ENCODE results near the gene OBSCN. TPM values are rescaled to one million over a fixed set of nuclear protein-coding genes. Genes with fewer than 3 reads are reported as not detected.

The OBSCN gene
- total and polyA plus RNA-seq, 10 of the 15 experiments (the other 5 are each of a cell fraction or from before 2014, with no cell fraction given): 0.01 to 0.36 (median 0.08) TPM; not detected in 2

DNA sequence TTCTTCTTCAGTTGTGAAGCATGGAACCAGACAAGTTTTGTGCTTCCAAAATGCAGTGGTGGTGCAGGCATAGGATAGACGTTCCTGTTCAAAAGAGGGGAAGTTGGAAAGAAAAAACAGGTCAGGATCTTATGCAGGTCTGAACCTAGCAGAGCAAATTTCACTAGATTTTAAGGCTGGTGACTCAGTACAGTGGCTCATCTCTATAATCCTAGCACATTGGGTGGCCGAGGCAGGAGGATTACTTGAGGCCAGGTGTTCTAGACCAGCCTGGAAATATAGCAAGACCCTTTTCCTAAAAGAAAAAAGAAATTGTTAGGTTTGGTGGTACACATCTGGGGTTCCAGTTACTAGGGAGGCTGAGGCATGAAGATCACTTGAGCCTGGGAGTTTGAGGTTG is 88.1 kb downstream of the OBSCN start (continued):
- TF ChIP-seq EED (IDR thresholded peaks at IDR 0.05; ENCODE audit: low read depth): no peak
- TF ChIP-seq SIX5 (IDR thresholded peaks at IDR 0.05; ENCODE audit: low read depth, low read length, severe bottlenecking): no peak
- TF ChIP-seq SMAD5 (IDR thresholded peaks at IDR 0.05; ENCODE audit: low read depth): no peak
- TF ChIP-seq, protein P1, sequence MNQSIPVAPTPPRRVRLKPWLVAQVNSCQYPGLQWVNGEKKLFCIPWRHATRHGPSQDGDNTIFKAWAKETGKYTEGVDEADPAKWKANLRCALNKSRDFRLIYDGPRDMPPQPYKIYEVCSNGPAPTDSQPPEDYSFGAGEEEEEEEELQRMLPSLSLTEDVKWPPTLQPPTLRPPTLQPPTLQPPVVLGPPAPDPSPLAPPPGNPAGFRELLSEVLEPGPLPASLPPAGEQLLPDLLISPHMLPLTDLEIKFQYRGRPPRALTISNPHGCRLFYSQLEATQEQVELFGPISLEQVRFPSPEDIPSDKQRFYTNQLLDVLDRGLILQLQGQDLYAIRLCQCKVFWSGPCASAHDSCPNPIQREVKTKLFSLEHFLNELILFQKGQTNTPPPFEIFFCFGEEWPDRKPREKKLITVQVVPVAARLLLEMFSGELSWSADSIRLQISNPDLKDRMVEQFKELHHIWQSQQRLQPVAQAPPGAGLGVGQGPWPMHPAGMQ (IDR thresholded peaks at IDR 0.05; ENCODE audit: borderline replicate concordance): no peak
- no peak for TF ChIP-seq LARP7 (IDR thresholded peaks at IDR 0.05)
- TF ChIP-seq BHLHE40 (IDR thresholded peaks at IDR 0.05; ENCODE audit: borderline replicate concordance in 1 of 2, low read depth in 2 of 2, low read length in 1 of 2): no peak

DNA sequence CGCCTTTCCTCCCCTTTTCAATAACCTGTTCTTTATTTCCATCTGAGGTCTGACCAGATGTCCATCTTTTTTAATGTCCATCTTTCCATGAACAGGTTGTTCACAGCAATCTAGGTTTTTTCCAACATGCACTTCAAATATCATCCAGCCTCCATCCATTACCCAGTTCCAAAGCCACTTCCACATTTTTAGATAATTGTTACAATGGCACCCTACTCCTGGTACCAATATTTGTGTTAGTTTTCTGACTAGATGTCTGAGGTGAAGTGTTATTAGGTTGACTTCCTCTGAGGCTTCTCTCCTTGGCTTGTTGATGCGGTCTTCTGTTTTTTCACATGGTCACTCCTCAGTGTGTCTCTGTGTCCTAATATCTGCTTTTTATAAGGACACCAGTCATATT is 89.4 kb downstream of the OBSCN start:
- Histone ChIP-seq H3K4me3 (no peak overlapping the region), H3K27me3 (replicated peaks in 1 of 2; ENCODE audit: control insufficient read depth in 2 of 2, insufficient read depth in 2 of 2, low read length in 1 of 2) (no peaks in the 10 kb centered on the region; a peak in 1 of 4 replicates), H3K9me3 (replicated peaks; ENCODE audit: control insufficient read depth, insufficient read depth, low read length) (peaks cover 2% of the 10 kb centered on the region), H4K20me1 (ENCODE audit: control insufficient read depth, insufficient read depth) (no peaks in the 10 kb centered on the region), H3K27ac (ENCODE audit: control insufficient read depth, insufficient read depth) (no peak overlapping the region), H3K36me3 (ENCODE audit: control insufficient read depth in 2 of 2, insufficient read depth in 2 of 2, low read length in 1 of 2) (no peaks in the 10 kb centered on the region), H3K9ac (ENCODE audit: control insufficient read depth, insufficient read depth, low read length) (no peak overlapping the region), H2AFZ (ENCODE audit: control insufficient read depth, low read depth, low read length) (no peak overlapping the region), H3K79me2 (ENCODE audit: control insufficient read depth, insufficient read depth, low read length) (no peaks in the 10 kb centered on the region), H3K4me2 (ENCODE audit: control insufficient read depth, insufficient read depth) (no peak overlapping the region), H3K4me1 (ENCODE audit: control insufficient read depth, insufficient read depth, low read length) (no peaks in the 10 kb centered on the region)
- in situ Hi-C loops (cut with MboI): no loop called here
- no peak for DNase-seq (ENCODE audit: low read depth, low spot score)
- RAD21 ChIA-PET (ENCODE audit: unreplicated experiment): no interaction called here
- intact Hi-C loops (cut with micrococcal nuclease; ENCODE audit: unreplicated experiment): no loop called here
- no peak for FAIRE-seq
- TF ChIP-seq FOS (IDR thresholded peaks at IDR 0.05; ENCODE audit: borderline replicate concordance, extremely low read depth, insufficient read length): no peak
- TF ChIP-seq BCL11A (IDR thresholded peaks at IDR 0.05; ENCODE audit: low read depth, low read length): no peak
- TF ChIP-seq GABPA (IDR thresholded peaks at IDR 0.05; ENCODE audit: low read depth): no peak
- TF ChIP-seq, protein P2, sequence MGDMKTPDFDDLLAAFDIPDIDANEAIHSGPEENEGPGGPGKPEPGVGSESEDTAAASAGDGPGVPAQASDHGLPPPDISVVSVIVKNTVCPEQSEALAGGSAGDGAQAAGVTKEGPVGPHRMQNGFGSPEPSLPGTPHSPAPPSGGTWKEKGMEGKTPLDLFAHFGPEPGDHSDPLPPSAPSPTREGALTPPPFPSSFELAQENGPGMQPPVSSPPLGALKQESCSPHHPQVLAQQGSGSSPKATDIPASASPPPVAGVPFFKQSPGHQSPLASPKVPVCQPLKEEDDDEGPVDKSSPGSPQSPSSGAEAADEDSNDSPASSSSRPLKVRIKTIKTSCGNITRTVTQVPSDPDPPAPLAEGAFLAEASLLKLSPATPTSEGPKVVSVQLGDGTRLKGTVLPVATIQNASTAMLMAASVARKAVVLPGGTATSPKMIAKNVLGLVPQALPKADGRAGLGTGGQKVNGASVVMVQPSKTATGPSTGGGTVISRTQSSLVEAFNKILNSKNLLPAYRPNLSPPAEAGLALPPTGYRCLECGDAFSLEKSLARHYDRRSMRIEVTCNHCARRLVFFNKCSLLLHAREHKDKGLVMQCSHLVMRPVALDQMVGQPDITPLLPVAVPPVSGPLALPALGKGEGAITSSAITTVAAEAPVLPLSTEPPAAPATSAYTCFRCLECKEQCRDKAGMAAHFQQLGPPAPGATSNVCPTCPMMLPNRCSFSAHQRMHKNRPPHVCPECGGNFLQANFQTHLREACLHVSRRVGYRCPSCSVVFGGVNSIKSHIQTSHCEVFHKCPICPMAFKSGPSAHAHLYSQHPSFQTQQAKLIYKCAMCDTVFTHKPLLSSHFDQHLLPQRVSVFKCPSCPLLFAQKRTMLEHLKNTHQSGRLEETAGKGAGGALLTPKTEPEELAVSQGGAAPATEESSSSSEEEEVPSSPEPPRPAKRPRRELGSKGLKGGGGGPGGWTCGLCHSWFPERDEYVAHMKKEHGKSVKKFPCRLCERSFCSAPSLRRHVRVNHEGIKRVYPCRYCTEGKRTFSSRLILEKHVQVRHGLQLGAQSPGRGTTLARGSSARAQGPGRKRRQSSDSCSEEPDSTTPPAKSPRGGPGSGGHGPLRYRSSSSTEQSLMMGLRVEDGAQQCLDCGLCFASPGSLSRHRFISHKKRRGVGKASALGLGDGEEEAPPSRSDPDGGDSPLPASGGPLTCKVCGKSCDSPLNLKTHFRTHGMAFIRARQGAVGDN (IDR thresholded peaks at IDR 0.05): no peak
- TF ChIP-seq SMAD1 (IDR thresholded peaks at IDR 0.05; ENCODE audit: low read depth, partially characterized antibody): no peak
- TF ChIP-seq POU2F2 (IDR thresholded peaks at IDR 0.05; ENCODE audit: borderline replicate concordance, low read depth, low read length): no peak
- no peak for TF ChIP-seq YY1 (IDR thresholded peaks at IDR 0.05; ENCODE audit: low read depth, low read length)
- TF ChIP-seq, protein P3, sequence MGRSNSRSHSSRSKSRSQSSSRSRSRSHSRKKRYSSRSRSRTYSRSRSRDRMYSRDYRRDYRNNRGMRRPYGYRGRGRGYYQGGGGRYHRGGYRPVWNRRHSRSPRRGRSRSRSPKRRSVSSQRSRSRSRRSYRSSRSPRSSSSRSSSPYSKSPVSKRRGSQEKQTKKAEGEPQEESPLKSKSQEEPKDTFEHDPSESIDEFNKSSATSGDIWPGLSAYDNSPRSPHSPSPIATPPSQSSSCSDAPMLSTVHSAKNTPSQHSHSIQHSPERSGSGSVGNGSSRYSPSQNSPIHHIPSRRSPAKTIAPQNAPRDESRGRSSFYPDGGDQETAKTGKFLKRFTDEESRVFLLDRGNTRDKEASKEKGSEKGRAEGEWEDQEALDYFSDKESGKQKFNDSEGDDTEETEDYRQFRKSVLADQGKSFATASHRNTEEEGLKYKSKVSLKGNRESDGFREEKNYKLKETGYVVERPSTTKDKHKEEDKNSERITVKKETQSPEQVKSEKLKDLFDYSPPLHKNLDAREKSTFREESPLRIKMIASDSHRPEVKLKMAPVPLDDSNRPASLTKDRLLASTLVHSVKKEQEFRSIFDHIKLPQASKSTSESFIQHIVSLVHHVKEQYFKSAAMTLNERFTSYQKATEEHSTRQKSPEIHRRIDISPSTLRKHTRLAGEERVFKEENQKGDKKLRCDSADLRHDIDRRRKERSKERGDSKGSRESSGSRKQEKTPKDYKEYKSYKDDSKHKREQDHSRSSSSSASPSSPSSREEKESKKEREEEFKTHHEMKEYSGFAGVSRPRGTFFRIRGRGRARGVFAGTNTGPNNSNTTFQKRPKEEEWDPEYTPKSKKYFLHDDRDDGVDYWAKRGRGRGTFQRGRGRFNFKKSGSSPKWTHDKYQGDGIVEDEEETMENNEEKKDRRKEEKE (IDR thresholded peaks at IDR 0.05): no peak
- SMC1A ChIA-PET (ENCODE audit: uncharacterized antibody, unreplicated experiment): no interaction called here
- POLR2A ChIA-PET: no interaction called here
- no TSS peak for BruUV-seq (replicated peaks)
- ATAC-seq: no peak
- WGBS (ENCODE audit: insufficient coverage, insufficient replicate concordance, low lambda C conversion rate, missing lambda C conversion rate): 23% methylated on average over 2 of the region's 2 CpGs
- CTCF ChIA-PET: no interaction called here
